A549 (cell line): ENCODE results near the gene CSNK2A3. TPM values are rescaled to one million over a fixed set of nuclear protein-coding genes. Genes with fewer than 3 reads are reported as not detected.

Experiments
- ATAC-seq, 2 experiments: fragments of 200-7000 bp in 1 of 2; fragments of >200 bp in 1 of 2; cut with Nextera tagmentation in 1 of 2; cut with Tn5 transposase in 1 of 2; 3 replicates each; pipeline versions ENCODE4 v1.8.0 to v1.9.1; 2018 to 2020; ENCODE audit warnings: mild to moderate bottlenecking in 1 of 2, moderate library complexity in 1 of 2
- CTCF ChIA-PET: fragments of 300-600 bp; sonication (Branson Sonifier 250); formaldehyde crosslinking; extraction: SDS; loops from one replicate; lab custom pipeline; 2021; ENCODE audit warnings: antibody characterized with exemption, inconsistent platforms; lab: Yijun Ruan, JAX
- POLR2A ChIA-PET: fragments of 350-600 bp; formaldehyde crosslinking; extraction: SDS; loops from one replicate; lab custom pipeline; 2021; ENCODE audit warnings: antibody characterized with exemption, inconsistent platforms; lab: Yijun Ruan, JAX
- DNase-seq, 2 experiments: peaks; one replicate each; pipeline versions ENCODE4 v3.0.0 to v3.0.0-alpha.2; 2011 to 2016; ENCODE audit warnings: low read depth in 1 of 2, low spot score in 1 of 2
- FAIRE-seq: peaks from 2 replicates; lab custom pipeline; 2011; peaks lifted over from hg19 to GRCh38; lab: Jason Lieb, UNC
- H3K27ac ChIP-seq, 2 experiments: fragments of >200 bp; sonication (Bioruptor Twin); formaldehyde crosslinking; 3 replicates each; pipeline ENCODE4 v1.5.1; 2016 to 2017
- H3K4me1 ChIP-seq: fragments of >200 bp; sonication (Bioruptor Twin); formaldehyde crosslinking; 3 replicates; pipeline ENCODE4 v1.6.1; 2016
- H3K4me2 ChIP-seq: fragments of >200 bp; sonication (Bioruptor Twin); formaldehyde crosslinking; 3 replicates; pipeline ENCODE4 v1.6.1; 2016
- H3K4me3 ChIP-seq: fragments of >200 bp; sonication (Bioruptor Twin); formaldehyde crosslinking; 3 replicates; pipeline ENCODE4 v1.5.1; 2016
- H3K9me3 ChIP-seq: fragments of >200 bp; sonication (Bioruptor Twin); formaldehyde crosslinking; 3 replicates; pipeline ENCODE4 v1.6.1; 2016
- ATOH8 ChIP-seq: fragments of 250-450 bp; sonication (Bioruptor Pico); IDR thresholded peaks from 2 replicates; pipeline ENCODE4 v1.5.0; 2020; ENCODE audit warnings: low read depth, mild to moderate bottlenecking, moderate library complexity
- CTCF ChIP-seq: fragments of >200 bp; sonication (Bioruptor Twin); formaldehyde crosslinking; IDR thresholded peaks from 3 replicates; pipeline ENCODE4 v1.5.1; 2016
- FOSL2 ChIP-seq, 2 experiments: fragments of 450-650 bp in 1 of 2; fragments of >200 bp in 1 of 2; sonication (Bioruptor Twin) in 1 of 2; formaldehyde crosslinking; IDR thresholded peaks; 2 replicates each; pipeline versions ENCODE4 v1.5.0 to v1.6.1; 2016 to 2020; ENCODE audit warnings: mild to moderate bottlenecking in 1 of 2, moderate library complexity in 1 of 2
- HES2 ChIP-seq: fragments of >200 bp; sonication (Bioruptor Twin); formaldehyde crosslinking; IDR thresholded peaks from 2 replicates; pipeline ENCODE4 v1.6.1; 2016
- HOXA7 ChIP-seq: fragments of 250-450 bp; sonication (Bioruptor Pico); IDR thresholded peaks from 2 replicates; pipeline ENCODE4 v1.5.0; 2020; ENCODE audit warnings: mild to moderate bottlenecking, moderate library complexity
- HOXB13 ChIP-seq: fragments of 250-450 bp; sonication (Bioruptor Pico); IDR thresholded peaks from 2 replicates; pipeline ENCODE4 v1.5.0; 2020; ENCODE audit warnings: low read depth, mild to moderate bottlenecking, moderate library complexity
- JUNB ChIP-seq: fragments of >200 bp; sonication (Bioruptor Twin); formaldehyde crosslinking; IDR thresholded peaks from 2 replicates; pipeline ENCODE4 v1.6.1; 2016
- KDM5A ChIP-seq: fragments of 200-600 bp; sonication (generic); IDR thresholded peaks from 2 replicates; pipeline ENCODE4 v1.6.1; 2016; ENCODE audit warnings: antibody characterized with exemption, mild to moderate bottlenecking
- MYC ChIP-seq: IDR thresholded peaks from 2 replicates; pipeline ENCODE4 v1.6.1; 2012; ENCODE audit warnings: mild to moderate bottlenecking, inconsistent platforms, low read length, improper control_type of control experiment, borderline replicate concordance
- NFE2L2 ChIP-seq: fragments of 150-350 bp; conservative IDR thresholded peaks from 2 replicates; pipeline ENCODE4 v1.6.1; 2014; ENCODE audit warnings: low read length
- PBX3 ChIP-seq: IDR thresholded peaks from 2 replicates; pipeline ENCODE4 v1.6.1; 2012
- POLR2A ChIP-seq: IDR thresholded peaks from 2 replicates; pipeline ENCODE4 v1.6.1; 2012; ENCODE audit warnings: mild to moderate bottlenecking, low read length
- RCOR1 ChIP-seq: fragments of 150-350 bp; IDR thresholded peaks from 2 replicates; pipeline ENCODE4 v1.6.1; 2014; ENCODE audit warnings: antibody characterized with exemption, low read length, low read depth
- REST ChIP-seq: fragments of 200-600 bp; sonication (generic); IDR thresholded peaks from 2 replicates; pipeline ENCODE4 v1.6.1; 2016; ENCODE audit warnings: antibody characterized with exemption, mild to moderate bottlenecking, moderate library complexity
- RFX5 ChIP-seq: fragments of 450-650 bp; IDR thresholded peaks from 2 replicates; pipeline ENCODE4 v1.7.1; 2014; ENCODE audit warnings: antibody characterized with exemption, mild to moderate bottlenecking, moderate library complexity
- SMC3 ChIP-seq: fragments of >200 bp; sonication (Bioruptor Twin); formaldehyde crosslinking; IDR thresholded peaks from 3 replicates; pipeline ENCODE4 v1.6.1; 2018; ENCODE audit warnings: inconsistent platforms
- SREBF2 ChIP-seq: fragments of 450-650 bp; IDR thresholded peaks from 2 replicates; pipeline ENCODE4 v1.6.1; 2014; ENCODE audit warnings: mild to moderate bottlenecking, moderate library complexity
- TP53 ChIP-seq: fragments of 250-450 bp; sonication (Bioruptor Pico); IDR thresholded peaks from 2 replicates; pipeline ENCODE4 v1.5.0; 2021; ENCODE audit warnings: mild to moderate bottlenecking, moderate library complexity
- USF2 ChIP-seq: fragments of 450-650 bp; IDR thresholded peaks from 2 replicates; pipeline ENCODE4 v1.6.1; 2014; ENCODE audit warnings: antibody characterized with exemption
- ZFP36 ChIP-seq: fragments of 450-650 bp; IDR thresholded peaks from 2 replicates; pipeline ENCODE4 v1.6.1; 2014; ENCODE audit warnings: borderline replicate concordance; ENCODE audit not compliant: partially characterized antibody
- ZSCAN20 ChIP-seq: fragments of 250-450 bp; sonication (Bioruptor Pico); IDR thresholded peaks from 2 replicates; pipeline ENCODE4 v1.8.0; 2022; ENCODE audit warnings: mild to moderate bottlenecking, moderate library complexity
- WGBS: methylation state at CpG from one replicate; pipeline ENCODE4 v1.1.6; 2017; ENCODE audit errors: missing lambda C conversion rate; 5-methylcytosine and 5-hydroxymethylcytosine counted together
- polyA plus RNA-seq, 4 experiments: library from polyadenylated mRNA; depleted of rRNA in 3 of 4; stranded (reverse); fragments of >200 nt; fragmentation: RNase III in 1 of 4; extraction: RNeasy Plus Mini Kit Qiagen cat#74134 plus additional on column Dnase treatment in 1 of 4; gene quantifications; 2 replicates in 3 of 4; 3 replicates in 1 of 4; pipeline ENCODE4 v1.2.3, GENCODE V29; 2011 to 2017

The CSNK2A3 gene
- polyA plus RNA-seq, 2 of the 4 experiments (the other 2 are of a cell fraction): 4.4 to 5.7 TPM

- TF ChIP-seq ZSCAN20 (CRISPR knock-in tag): no peak
- TF ChIP-seq TP53 (CRISPR knock-in tag): no peak
- no peak for TF ChIP-seq ZFP36
- TF ChIP-seq JUNB: no peak
These were observed 30.9 kb upstream of the CSNK2A3 start (continued) for GRCh38 chr11:11383995-11384394.

- no peak for ATAC-seq
- CTCF ChIA-PET: interaction anchor here (1.1 kb wide), 1 partner anchor 404 kb away, joined by 4 read pairs; no protein-coding TSS in a partner anchor
- no peak for DNase-seq
- no peak overlapping the region for H3K27ac ChIP-seq
- H3K4me2 ChIP-seq: no peak overlapping the region
- H3K9me3 ChIP-seq: no peaks in the 10 kb centered on the region
- TF ChIP-seq HOXB13 (CRISPR knock-in tag): no peak
- no peak for TF ChIP-seq ZFP36
- TF ChIP-seq POLR2A: no peak
- no peak for TF ChIP-seq FOSL2 (IDR thresholded peaks at IDR 0.05)
- TF ChIP-seq FOSL2 (CRISPR knock-in tag; IDR thresholded peaks at IDR 0.05): no peak
- TF ChIP-seq USF2: no peak
- no peak overlapping the region for H3K4me3 ChIP-seq
- POLR2A ChIA-PET: no interaction called here
- 62% methylated on average over 7 of the region's 7 CpGs for WGBS
- FAIRE-seq: no peak
- no peaks in the 10 kb centered on the region for H3K4me1 ChIP-seq
These were observed 29.9 kb upstream of the CSNK2A3 start for GRCh38 chr11:11382858-11383532.

GRCh38 chr11:11381471-11382105, 28.5 kb upstream of the CSNK2A3 start:
- Histone ChIP-seq H3K4me3 (no peak overlapping the region), H3K4me1 (no peaks in the 10 kb centered on the region), H3K27ac (no peak overlapping the region), H3K4me2 (no peak overlapping the region), H3K9me3 (no peaks in the 10 kb centered on the region)
- FAIRE-seq (no peak), DNase-seq (no peak), ATAC-seq (no peak)
- 78% methylated on average over 6 of the region's 6 CpGs for WGBS
- CTCF ChIA-PET: interaction anchor here (1.1 to 1.3 kb wide), 2 partner anchors 54 to 406 kb away, joined by 3 to 4 read pairs; no protein-coding TSS in a partner anchor
- POLR2A ChIA-PET: no interaction called here
- no peak for TF ChIP-seq RFX5
- TF ChIP-seq CTCF: no peak
- no peak for TF ChIP-seq SREBF2
- no peak for TF ChIP-seq RCOR1
- TF ChIP-seq MYC: no peak
- no peak for TF ChIP-seq ZSCAN20 (CRISPR knock-in tag)
- TF ChIP-seq HOXA7 (CRISPR knock-in tag): no peak
- no peak for TF ChIP-seq ATOH8 (CRISPR knock-in tag)
- TF ChIP-seq KDM5A: no peak
- TF ChIP-seq HES2: no peak
- no peak for TF ChIP-seq FOSL2 (IDR thresholded peaks at IDR 0.05)
- no peak for TF ChIP-seq FOSL2 (CRISPR knock-in tag; IDR thresholded peaks at IDR 0.05)
- no peak for TF ChIP-seq NFE2L2
- TF ChIP-seq SMC3: no peak
- no peak for TF ChIP-seq PBX3
- TF ChIP-seq REST: no peak
